SK-N-MC (cell line): ENCODE results near the gene FREM1.

Source experiments
- EZH2 ChIP-seq: fragments of 200-600 bp; sonication (generic); IDR thresholded peaks from one replicate; pipeline ENCODE4 v1.6.1; 2017; ENCODE audit warnings: antibody characterized with exemption
- FOXP2 ChIP-seq: optimal IDR thresholded peaks from 2 replicates; pipeline ENCODE3; 2011; ENCODE audit warnings: mild to moderate bottlenecking, moderate library complexity; ENCODE audit not compliant: insufficient read depth; ENCODE audit errors: extremely low read length, control extremely low read depth
- POLR2AphosphoS5 ChIP-seq: IDR thresholded peaks from 2 replicates; pipeline ENCODE4 v1.6.1; 2012; ENCODE audit warnings: mild to moderate bottlenecking, low read depth, low read length, borderline replicate concordance

- no peak for TF ChIP-seq EZH2
- TF ChIP-seq POLR2AphosphoS5, result no peak
- no peak for TF ChIP-seq FOXP2
These were observed 157.4 kb downstream of the FREM1 start for GRCh38 chr9:14752871-14753270.
